Ishikawa (cell line): ENCODE data around the gene NOM1.

Experiments used
- CEBPB ChIP-seq: IDR thresholded peaks from 2 replicates; pipeline ENCODE4 v1.6.1; 2012
- CREB1 ChIP-seq: IDR thresholded peaks from 2 replicates; pipeline ENCODE4 v1.6.1; 2012; ENCODE audit warnings: low read depth
- EGR1 ChIP-seq: IDR thresholded peaks from 2 replicates; pipeline ENCODE4 v1.6.1; 2012
- EP300 ChIP-seq: IDR thresholded peaks from 2 replicates; pipeline ENCODE4 v1.6.1; 2012; ENCODE audit warnings: borderline replicate concordance
- FOXM1 ChIP-seq: IDR thresholded peaks from 2 replicates; pipeline ENCODE4 v1.6.1; 2012; ENCODE audit warnings: low read depth, borderline replicate concordance
- NFIC ChIP-seq: IDR thresholded peaks from 2 replicates; pipeline ENCODE4 v1.6.1; 2012
- RAD21 ChIP-seq: IDR thresholded peaks from 2 replicates; pipeline ENCODE4 v1.6.1; 2012; ENCODE audit warnings: low read depth
- TEAD4 ChIP-seq: IDR thresholded peaks from 2 replicates; pipeline ENCODE4 v1.6.1; 2012
- USF1 ChIP-seq: IDR thresholded peaks from 2 replicates; pipeline ENCODE4 v1.6.1; 2012
- YY1 ChIP-seq: IDR thresholded peaks from 2 replicates; pipeline ENCODE4 v1.6.1; 2012; ENCODE audit warnings: low read depth
- ZBTB7A ChIP-seq: IDR thresholded peaks from 2 replicates; pipeline ENCODE4 v1.6.1; 2012; ENCODE audit warnings: low read depth
- TF ChIP-seq, protein P1 (sequence below): IDR thresholded peaks from 2 replicates; pipeline ENCODE4 v1.6.1; 2012
- TF ChIP-seq, protein P2 (sequence below): IDR thresholded peaks from 2 replicates; pipeline ENCODE4 v1.6.1; 2012; ENCODE audit warnings: low read depth, mild to moderate bottlenecking

NOM1 gene

GRCh38 chr7:157021871-157022680, 72.6 kb downstream of the NOM1 start:
- TF ChIP-seq USF1 (no peak), RAD21 (no peak), FOXM1 (no peak), NFIC (no peak), TEAD4 (no peak), CEBPB (no peak), YY1 (no peak), ZBTB7A (no peak), CREB1 (no peak), EGR1 (no peak), EP300 (no peak)
- TF ChIP-seq, protein P1, sequence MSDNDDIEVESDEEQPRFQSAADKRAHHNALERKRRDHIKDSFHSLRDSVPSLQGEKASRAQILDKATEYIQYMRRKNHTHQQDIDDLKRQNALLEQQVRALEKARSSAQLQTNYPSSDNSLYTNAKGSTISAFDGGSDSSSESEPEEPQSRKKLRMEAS = no peak
- TF ChIP-seq, protein P2, sequence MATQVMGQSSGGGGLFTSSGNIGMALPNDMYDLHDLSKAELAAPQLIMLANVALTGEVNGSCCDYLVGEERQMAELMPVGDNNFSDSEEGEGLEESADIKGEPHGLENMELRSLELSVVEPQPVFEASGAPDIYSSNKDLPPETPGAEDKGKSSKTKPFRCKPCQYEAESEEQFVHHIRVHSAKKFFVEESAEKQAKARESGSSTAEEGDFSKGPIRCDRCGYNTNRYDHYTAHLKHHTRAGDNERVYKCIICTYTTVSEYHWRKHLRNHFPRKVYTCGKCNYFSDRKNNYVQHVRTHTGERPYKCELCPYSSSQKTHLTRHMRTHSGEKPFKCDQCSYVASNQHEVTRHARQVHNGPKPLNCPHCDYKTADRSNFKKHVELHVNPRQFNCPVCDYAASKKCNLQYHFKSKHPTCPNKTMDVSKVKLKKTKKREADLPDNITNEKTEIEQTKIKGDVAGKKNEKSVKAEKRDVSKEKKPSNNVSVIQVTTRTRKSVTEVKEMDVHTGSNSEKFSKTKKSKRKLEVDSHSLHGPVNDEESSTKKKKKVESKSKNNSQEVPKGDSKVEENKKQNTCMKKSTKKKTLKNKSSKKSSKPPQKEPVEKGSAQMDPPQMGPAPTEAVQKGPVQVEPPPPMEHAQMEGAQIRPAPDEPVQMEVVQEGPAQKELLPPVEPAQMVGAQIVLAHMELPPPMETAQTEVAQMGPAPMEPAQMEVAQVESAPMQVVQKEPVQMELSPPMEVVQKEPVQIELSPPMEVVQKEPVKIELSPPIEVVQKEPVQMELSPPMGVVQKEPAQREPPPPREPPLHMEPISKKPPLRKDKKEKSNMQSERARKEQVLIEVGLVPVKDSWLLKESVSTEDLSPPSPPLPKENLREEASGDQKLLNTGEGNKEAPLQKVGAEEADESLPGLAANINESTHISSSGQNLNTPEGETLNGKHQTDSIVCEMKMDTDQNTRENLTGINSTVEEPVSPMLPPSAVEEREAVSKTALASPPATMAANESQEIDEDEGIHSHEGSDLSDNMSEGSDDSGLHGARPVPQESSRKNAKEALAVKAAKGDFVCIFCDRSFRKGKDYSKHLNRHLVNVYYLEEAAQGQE = no peak
